SU-DHL-6 (cell line): Measurements from ENCODE around the gene C3AR1.
"Not testable (repeated sequence)": the region's sequence is repeated elsewhere in the genome, so short reads cannot be mapped to it uniquely, and the experiment has no call there.

Experiments
- H2AFZ ChIP-seq: fragments of 200-600 bp; sonication (generic); 2 replicates; pipeline ENCODE4 v1.6.1; 2014; ENCODE audit warnings: low read depth, mild to moderate bottlenecking, moderate library complexity, mixed read lengths, antibody characterized with exemption, low read length; ENCODE audit not compliant: severe bottlenecking
- H3F3A ChIP-seq: fragments of 200-600 bp; shearing (Covaris generic); 2 replicates; pipeline ENCODE4 v1.6.0; 2016; ENCODE audit warnings: antibody characterized with exemption, mild to moderate bottlenecking; ENCODE audit not compliant: insufficient read depth
- H3K27ac ChIP-seq: fragments of 200-600 bp; sonication (generic); 2 replicates; pipeline ENCODE4 v1.5.1; 2016; ENCODE audit warnings: low read depth, mild to moderate bottlenecking, low read length, moderate library complexity, mixed read lengths
- H3K27me3 ChIP-seq: fragments of 200-600 bp; sonication (generic), shearing (Covaris generic); 2 replicates; pipeline ENCODE4 v1.6.0; 2014; ENCODE audit warnings: mild to moderate bottlenecking, low read length
- H3K36me3 ChIP-seq: fragments of 200-600 bp; sonication (generic); 2 replicates; pipeline ENCODE4 v1.6.1; 2014; ENCODE audit warnings: mild to moderate bottlenecking, low read length, mixed read lengths
- H3K4me2 ChIP-seq: fragments of 300-600, 200-600 bp; shearing (Covaris generic), sonication (generic); 2 replicates; pipeline ENCODE4 v1.6.0; 2014; ENCODE audit warnings: low read length, low read depth, mild to moderate bottlenecking; ENCODE audit not compliant: poor library complexity, severe bottlenecking
- H3K4me3 ChIP-seq: fragments of 200-600 bp; sonication (generic); 2 replicates; pipeline ENCODE4 v1.5.1; 2014; ENCODE audit warnings: antibody characterized with exemption, low read length, mild to moderate bottlenecking, mixed read lengths; ENCODE audit not compliant: insufficient read depth, poor library complexity, severe bottlenecking
- H3K79me2 ChIP-seq: fragments of 200-600 bp; sonication (generic); 2 replicates; pipeline ENCODE4 v1.6.1; 2014; ENCODE audit warnings: mild to moderate bottlenecking, low read length, moderate library complexity; ENCODE audit not compliant: insufficient read depth
- H3K9ac ChIP-seq: fragments of 200-600 bp; sonication (generic); 2 replicates; pipeline ENCODE4 v1.7.0; 2014; ENCODE audit warnings: mild to moderate bottlenecking, low read length
- H3K9me2 ChIP-seq: fragments of 200-600 bp; sonication (generic); replicated peaks from 2 replicates; pipeline ENCODE4 v1.6.1; 2014; ENCODE audit warnings: low read length; ENCODE audit not compliant: insufficient read depth
- H3K9me3 ChIP-seq: fragments of 200-600 bp; sonication (generic); 2 replicates; pipeline ENCODE4 v1.6.1; 2014; ENCODE audit warnings: low read length, mixed read lengths; ENCODE audit not compliant: insufficient read depth
- H4K20me1 ChIP-seq: fragments of 200-600 bp; sonication (generic); 2 replicates; pipeline ENCODE4 v1.6.1; 2014; ENCODE audit warnings: low read depth, mild to moderate bottlenecking, antibody characterized with exemption, low read length, moderate library complexity, mixed read lengths
- EZH2phosphoT487 ChIP-seq: fragments of 200-600 bp; sonication (generic), shearing (Covaris generic); conservative IDR thresholded peaks from 2 replicates; pipeline ENCODE4 v1.6.1; 2018; ENCODE audit warnings: mild to moderate bottlenecking, antibody characterized with exemption, low read length, moderate library complexity, mixed read lengths
- TF ChIP-seq, protein P1 (sequence below): fragments of 200-600 bp; sonication (generic); IDR thresholded peaks from one replicate; pipeline ENCODE4 v1.5.1; 2017; ENCODE audit warnings: antibody characterized with exemption, mild to moderate bottlenecking, low read length, moderate library complexity; ENCODE audit not compliant: insufficient read depth, poor library complexity, severe bottlenecking

The C3AR1 gene

GRCh38 chr12:8018666-8019581 is 47.2 kb downstream of the C3AR1 start:
- peak overlapping the region; percentile 91 for H2AFZ ChIP-seq
- H3K9ac ChIP-seq, result peak overlapping the region; percentile 59
- no peaks in the 10 kb centered on the region for H4K20me1 ChIP-seq
- peak overlapping the region; percentile 96 for H3K4me2 ChIP-seq
- no peaks in the 10 kb centered on the region for H3K9me2 ChIP-seq
- H3K4me3 ChIP-seq, result peak overlapping the region; percentile 62
- H3K9me3 ChIP-seq, result no peaks in the 10 kb centered on the region
- H3F3A ChIP-seq, result 0 out of 2 replicates have a peak, but pooled peaks cover 4% of the 10 kb centered on the region
- H3K27ac ChIP-seq, result no peak overlapping the region
- H3K79me2 ChIP-seq, result no peaks in the 10 kb centered on the region
- H3K36me3 ChIP-seq, result no peaks in the 10 kb centered on the region
- no peaks in the 10 kb centered on the region for H3K27me3 ChIP-seq
- TF ChIP-seq, protein P1, sequence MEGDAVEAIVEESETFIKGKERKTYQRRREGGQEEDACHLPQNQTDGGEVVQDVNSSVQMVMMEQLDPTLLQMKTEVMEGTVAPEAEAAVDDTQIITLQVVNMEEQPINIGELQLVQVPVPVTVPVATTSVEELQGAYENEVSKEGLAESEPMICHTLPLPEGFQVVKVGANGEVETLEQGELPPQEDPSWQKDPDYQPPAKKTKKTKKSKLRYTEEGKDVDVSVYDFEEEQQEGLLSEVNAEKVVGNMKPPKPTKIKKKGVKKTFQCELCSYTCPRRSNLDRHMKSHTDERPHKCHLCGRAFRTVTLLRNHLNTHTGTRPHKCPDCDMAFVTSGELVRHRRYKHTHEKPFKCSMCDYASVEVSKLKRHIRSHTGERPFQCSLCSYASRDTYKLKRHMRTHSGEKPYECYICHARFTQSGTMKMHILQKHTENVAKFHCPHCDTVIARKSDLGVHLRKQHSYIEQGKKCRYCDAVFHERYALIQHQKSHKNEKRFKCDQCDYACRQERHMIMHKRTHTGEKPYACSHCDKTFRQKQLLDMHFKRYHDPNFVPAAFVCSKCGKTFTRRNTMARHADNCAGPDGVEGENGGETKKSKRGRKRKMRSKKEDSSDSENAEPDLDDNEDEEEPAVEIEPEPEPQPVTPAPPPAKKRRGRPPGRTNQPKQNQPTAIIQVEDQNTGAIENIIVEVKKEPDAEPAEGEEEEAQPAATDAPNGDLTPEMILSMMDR, result peak; percentile 21
- TF ChIP-seq EZH2phosphoT487, result no peak

DNA sequence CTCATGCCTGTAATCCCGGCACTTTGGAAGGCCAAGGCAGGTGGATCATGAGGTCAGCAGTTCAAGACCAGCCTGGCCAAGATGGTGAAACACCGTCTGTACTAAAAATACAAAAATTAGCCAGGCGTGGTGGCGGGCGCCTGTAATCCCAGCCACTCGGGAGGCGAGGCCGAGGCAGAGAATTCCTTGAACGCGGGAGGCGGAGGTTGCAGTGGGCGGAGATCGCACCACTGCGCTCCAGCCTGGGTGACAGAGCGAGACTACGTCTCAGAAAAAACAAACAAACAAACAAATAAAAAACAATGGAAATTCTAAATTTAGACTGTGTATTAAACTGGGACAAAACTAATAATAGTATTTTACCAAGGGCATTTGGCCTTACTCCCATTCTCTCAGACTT is 47.9 kb downstream of the C3AR1 start:
- H3K27me3 ChIP-seq, H3K79me2 ChIP-seq, H3F3A ChIP-seq, H3K36me3 ChIP-seq, H3K27ac ChIP-seq, H4K20me1 ChIP-seq, H3K9me2 ChIP-seq, H3K9me3 ChIP-seq: not testable (repeated sequence)
- Histone ChIP-seq H3K9ac (peak overlapping the region; percentile 59), H3K4me2 (peak overlapping the region; percentile 96), H2AFZ (peak overlapping the region; percentile 91), H3K4me3 (peak overlapping the region; percentile 62)

- H3F3A ChIP-seq, result 0 out of 2 replicates have a peak, but pooled peaks cover 4% of the 10 kb centered on the region
- no peaks in the 10 kb centered on the region for H3K9me2 ChIP-seq
- no peaks in the 10 kb centered on the region for H3K36me3 ChIP-seq
- H3K27ac ChIP-seq, result no peak overlapping the region
- TF ChIP-seq, protein P1, result no peak
- TF ChIP-seq EZH2phosphoT487, result no peak
- no peak overlapping the region for H3K4me3 ChIP-seq
- H3K27me3 ChIP-seq, result no peaks in the 10 kb centered on the region
- H4K20me1 ChIP-seq, result no peaks in the 10 kb centered on the region
- no peaks in the 10 kb centered on the region for H3K9me3 ChIP-seq
- H3K4me2 ChIP-seq, result no peak overlapping the region
- no peak overlapping the region for H2AFZ ChIP-seq
- H3K79me2 ChIP-seq, result no peaks in the 10 kb centered on the region
- H3K9ac ChIP-seq, result no peak overlapping the region
These were observed 51.3 kb downstream of the C3AR1 start for GRCh38 chr12:8014836-8015235.
